GM18873 (cell line): Measurements from ENCODE around the gene ADAR.

Source experiments
- ATAC-seq: cut with Tn5 transposase; IDR thresholded peaks from one replicate; pipeline ENCODE4 v1.9.1; 2021; ENCODE audit warnings: mild to moderate bottlenecking, moderate library complexity, moderate number of reproducible peaks; ENCODE audit not compliant: unreplicated experiment, low FRiP score

ADAR gene

DNA sequence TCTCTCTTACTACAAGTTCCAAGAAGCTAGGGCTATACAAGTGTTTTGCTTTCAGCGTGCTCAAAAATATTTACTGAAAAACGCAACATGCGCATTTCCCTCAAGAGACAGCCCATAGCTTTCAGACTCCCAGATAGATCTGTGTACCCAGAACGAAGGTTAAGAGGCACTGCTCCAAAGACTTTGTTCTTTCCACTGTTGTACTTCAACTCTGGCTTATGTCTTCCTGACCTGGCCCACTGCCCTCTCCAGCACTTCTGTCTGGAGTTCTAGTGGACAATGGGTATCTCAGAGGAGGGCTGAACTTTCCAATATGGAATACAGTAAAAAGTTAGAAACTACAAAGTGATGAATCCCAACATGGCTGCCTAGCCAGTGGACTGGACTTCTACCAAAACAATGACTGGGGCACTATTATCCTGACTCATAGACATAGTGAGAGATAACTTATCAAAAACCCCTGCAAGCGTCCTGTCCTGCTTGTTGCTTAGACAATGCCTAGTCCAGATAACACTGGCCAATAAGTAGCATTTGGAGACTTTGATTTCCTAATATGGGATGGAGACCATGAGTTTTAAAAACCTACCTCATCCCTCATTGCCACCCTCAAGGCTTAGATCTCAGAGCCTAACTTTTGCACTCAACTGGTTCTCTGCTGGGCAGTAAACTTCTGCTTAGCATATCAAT lies 8.8 kb upstream of the ADAR start:
- ATAC-seq: no peak

DNA sequence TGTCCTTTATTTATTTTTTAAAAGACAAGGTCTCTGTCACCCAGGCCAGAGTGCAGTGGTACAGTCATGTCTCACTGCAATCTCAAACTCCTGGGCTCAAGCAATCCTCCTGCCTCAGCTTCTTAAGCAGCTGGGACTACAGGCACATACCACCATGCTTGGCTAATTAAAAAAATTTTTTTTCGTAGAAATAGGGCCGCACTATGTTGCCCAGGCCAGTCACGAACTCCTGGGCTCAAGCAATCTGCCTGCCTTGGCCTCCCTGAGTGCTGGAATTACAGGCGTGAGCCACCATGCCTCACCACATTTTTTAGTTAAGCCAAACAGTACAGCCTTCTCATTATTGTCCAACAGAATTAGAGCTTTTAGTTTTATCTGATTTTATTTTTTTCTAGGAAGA lies 7.4 kb upstream of the ADAR start:
- no peak for ATAC-seq

DNA sequence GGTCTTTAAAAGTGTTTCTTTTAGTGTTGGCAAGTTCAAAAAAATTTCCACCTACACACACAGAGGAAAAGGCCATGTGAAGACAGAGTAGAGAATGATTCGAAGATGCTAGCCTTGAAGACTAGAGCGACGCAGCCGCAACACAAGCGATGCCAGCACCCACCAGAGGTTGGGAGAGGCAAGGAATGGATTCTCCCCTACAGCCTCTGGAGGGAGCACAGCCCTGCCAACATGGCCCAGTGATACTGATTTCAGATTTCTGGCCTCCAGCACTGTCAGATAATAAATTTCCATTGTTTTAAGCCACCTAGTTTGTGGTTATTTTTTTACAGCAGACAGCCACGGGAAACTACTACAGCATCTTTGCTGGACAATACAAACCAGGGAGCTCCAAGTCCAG lies 6.9 kb upstream of the ADAR start:
- no peak for ATAC-seq

DNA sequence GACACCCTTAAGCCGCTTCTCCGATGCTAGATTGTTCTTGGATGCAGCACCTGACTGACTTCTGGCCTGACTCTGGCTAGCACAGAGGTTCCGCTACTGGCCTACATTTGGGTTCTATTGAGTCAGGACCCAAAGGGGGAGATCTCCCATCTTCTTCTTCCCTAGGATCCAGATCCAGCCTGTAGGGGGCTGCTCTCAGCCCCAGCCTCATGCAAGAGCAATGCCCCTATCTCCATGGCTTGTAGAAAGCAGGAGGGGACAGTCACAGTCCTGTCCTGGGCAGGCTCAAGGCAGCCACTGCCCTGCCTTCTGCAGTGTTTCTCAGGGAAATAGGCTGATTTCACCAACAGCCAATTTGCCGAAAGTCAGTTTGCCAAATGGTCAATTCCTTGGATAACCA lies 6.3 kb upstream of the ADAR start:
- ATAC-seq: no peak

DNA sequence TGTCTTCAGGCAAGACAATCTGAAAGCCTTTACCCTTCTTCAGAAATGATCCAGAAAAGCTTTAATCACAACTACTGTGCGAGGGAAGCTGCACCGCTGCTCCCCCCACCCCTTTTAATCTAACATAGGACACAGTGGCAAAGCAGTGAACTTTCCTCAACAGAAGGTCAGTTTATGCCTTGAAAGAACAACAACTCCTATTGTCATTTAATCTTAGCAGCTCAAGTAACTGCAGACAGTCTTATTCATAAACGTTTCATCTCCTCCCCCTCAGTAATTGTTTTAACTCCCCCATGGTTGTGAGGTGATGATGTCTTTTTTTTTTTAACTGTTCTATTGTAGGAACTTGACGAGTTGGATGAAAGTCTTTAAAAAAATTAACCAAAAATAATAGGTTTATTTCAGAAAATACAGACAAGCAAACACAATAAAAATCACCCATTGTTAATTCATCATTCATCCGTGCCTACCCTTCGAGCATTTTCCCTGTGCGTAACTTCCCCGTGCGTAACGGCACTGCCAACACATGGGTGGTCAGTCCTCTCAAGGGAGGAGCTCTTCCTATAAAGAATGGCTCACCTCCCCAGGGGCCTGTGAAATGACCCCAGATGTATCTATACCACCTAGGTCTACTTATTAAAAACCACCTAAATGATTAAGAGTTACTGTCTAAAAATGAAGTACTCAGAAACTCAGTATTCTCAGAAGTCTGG lies 3.3 kb upstream of the ADAR start:
- ATAC-seq: no peak

DNA sequence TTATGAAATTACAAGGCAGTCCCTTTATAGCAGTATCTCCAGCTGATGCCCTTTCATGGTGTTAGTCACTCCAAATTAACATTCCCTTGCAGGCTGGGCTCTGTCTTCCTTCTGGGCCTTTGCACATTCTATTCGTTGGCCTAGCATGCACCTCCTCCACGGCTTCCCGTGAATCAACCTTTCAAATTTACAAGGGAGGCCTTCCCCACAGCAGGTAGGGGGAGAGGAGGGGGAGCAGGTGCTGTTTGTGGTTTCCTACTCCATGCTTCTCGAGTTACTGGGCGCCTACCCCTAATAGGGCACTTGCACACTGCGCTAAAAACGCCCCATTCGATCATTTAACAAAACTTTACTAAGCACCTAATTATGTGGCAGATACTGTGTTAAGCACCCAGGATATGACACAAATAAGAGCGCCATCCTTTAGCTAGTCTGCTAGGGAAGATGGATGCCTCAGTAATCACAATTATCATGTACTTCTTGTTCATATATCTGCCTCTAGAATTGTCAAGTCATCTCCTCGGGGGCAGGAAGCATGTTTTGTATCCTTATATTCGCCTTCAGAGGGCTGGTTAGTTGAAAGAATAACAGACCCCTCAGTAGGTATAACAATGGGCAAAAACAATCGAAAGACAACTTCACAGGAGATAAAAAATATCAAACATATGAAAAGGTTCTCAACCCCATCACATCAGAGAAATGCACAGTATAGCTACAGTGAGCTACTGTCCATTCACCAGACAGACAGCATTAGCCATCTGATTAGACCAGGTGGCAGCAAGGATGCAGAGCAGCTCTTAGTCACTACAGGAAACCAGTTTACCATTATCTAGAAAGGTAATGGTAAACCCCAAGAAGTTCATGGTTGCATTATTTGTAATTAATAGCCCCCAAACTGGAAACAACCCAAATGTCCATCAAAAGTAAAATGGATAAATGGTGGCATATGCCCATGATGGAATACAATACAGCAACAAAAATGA lies 1.7 kb upstream of the ADAR start:
- no peak for ATAC-seq

DNA sequence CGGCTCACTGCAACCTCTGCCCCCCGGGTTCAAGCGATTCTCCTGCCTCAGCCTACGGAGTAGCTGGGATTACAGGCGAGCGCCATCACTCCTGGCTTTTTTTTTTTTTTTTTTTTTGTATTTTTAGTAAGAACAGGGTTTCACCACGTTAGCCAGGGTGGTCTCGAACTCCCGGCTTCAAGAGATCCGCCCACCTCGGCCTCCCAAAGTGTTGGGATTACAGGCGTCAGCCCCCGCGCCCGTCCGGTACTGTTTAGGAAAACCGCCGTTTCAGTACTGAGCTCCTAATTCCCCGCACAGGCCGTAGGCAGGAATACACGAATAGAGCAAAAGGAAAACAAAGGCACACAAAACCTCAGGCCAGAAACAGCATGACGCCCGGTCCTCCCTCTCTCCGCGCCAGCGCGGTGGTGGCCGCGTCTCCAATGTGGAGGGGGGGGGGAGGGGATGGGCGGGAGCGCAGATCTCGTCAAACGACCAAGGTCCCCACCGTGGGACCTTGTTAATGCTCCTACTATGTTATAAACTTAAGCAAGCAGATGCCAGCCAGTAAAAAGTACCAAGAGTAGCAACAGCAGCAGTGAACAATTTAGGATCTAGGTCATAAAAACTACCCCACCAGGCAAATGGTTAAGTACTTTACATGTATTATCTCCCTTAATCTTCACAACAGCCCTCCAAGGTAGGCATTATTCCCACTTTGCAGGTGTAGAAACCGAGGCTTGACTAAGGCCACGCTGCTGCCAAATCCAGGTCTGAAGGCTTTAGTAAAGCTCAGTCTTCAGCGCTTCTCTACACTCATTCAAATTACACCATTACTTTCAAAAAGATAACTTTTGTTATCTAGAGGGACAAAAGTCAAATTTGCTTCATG lies 648 bp upstream of the ADAR start:
- ATAC-seq: no peak

DNA sequence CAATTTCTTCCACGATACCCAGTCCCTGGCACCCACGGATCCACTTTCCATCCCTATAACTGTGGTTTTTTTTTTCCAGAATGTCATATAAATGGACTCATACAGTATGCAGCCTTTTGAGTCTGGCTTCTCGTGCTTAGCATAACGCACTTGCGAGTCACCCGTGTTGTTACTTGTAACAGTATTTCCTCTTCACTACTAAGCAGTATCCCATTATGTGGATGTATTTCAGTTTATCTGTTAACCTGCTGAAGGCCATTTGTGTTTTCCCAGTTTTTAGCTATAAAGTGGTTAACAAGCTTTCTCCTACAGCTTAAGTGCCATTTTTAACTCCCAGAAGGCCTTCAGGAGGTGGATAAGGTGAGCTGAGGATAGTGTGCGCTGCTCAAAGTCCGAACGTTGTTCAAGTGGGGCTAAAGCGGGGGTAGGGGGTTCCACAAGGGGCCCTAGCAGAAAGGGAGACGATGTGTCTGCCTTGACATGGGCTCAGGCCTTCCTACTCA lies 829 bp downstream of the ADAR start:
- no peak for ATAC-seq

DNA sequence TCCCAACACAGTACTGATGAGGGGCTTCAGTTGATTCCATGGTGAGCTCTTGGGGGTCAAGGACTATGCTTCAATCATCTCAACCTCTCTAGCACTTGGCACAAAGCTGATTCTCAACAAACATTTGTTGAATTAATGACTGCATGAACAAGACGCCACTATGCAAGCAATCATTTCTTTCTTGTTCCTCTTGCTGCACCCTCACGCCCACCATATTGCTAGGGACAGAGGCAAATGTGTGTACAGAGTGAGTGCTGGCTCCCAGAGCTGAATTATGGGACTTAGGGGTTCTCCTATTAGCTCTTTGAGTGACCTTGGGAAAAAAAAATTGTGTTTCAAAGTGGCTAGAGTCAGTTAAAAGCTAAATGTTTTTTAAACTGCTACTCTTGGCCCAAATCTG lies 2.5 kb downstream of the ADAR start:
- ATAC-seq: no peak

DNA sequence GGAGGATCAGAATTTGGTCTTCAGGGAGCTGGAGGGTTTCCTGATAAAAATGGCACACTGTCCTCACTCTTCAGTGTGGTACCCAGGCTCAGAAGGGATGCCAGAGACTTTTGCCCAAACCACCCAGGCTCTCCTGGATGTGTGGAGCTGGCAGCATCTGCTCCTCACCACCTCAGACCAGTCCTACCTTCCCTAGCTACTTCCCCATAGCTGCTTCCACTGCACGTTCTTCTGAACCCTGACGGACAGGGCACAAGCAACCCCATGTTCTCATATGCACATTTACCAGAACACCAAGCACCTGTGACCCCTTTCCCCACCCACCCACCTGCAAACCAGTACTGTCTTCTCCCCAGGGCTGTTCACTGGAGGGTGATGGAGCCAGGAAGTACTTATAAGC lies 4.7 kb downstream of the ADAR start:
- no peak for ATAC-seq

DNA sequence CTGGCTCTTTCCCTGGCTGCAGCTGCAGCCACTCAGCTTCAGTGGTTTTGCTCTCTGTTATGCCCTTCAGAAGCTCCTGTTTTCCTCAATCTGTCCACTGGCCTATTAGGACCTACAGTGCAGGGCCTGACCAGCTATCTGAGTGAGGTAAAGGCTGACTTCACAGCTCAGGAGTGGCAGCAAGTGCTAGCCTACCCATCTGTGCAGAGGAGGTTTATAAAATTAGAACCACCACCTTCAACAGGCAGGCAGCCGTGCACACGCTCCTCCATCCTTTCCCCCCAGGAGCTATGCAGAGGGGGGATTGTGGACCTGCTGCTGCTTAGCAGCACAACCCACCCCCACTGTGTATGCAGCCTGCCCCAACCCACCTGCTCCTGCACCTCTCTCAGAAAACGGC lies 8.3 kb downstream of the ADAR start:
- no peak for ATAC-seq

DNA sequence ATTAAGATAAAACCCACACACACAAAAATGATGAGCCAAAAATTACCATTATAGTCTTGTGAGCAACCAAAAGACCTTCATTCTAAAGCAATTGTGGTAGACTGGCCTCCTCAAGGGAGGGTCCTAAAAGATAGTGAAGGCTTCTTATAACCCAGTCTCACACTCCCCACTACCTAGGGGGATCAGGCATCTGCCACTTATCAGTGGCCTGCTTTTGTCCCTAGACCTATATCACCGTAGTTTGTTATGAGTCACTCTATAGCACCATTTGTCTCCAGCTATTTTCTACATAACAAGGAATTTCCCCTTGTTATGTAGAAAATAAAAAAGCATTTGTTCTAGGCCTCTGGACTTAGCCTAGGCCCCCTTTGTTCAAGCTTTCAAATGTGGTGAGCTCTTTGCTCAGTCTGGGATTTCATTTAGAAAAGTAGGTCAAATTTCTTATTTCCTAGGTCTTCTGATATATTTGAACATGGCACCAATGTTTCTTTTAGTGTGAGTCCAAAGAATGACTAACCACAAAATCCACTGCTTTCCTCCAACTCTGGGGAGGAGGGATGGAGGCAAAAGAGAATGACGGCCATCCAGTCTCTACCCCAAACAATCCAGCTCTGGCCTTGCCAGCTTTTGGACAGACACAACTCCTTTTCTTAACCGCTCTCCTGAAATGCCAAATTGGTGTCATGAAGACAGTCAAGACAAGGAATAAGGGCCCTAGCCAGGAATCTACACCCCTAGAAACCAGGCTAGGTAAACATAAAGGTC lies 8.9 kb downstream of the ADAR start:
- no peak for ATAC-seq

DNA sequence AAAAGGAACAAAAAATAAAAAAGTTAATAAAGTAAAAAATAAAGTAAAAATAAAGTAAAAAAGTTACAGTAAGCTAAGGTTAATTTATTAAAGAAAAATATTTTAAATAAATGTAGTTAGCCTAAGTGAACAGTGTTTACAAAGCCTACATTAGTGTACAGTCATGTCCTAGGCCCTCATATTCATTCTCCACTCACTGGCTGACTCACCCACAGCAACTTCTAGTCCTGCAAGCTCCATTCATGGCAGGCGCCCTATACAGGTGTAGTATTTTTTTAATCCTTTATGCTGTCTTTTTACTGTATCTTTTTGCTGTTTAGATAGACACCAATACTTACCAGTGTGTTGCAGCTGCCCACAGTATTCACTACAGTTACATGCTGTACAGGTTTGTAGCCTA lies 12.4 kb downstream of the ADAR start:
- ATAC-seq: no peak

DNA sequence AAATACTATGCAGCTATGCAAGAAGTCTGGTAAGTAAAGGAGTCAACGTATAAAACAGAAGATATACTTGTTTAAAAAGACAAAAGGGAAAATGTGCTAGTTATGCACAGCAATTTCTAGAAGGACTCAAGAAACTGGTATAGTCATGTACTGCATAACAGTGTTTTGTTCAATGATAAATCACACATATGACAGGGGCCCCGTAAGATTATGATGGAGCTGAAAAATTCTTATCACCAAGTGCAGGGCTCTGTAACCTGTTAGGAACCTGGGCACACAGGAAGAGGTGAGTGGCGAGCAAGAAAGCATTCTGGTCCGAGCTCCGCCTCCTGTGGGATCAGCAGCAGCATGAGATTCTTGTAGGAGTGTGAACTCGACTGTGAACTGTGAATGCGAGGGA lies 13.2 kb downstream of the ADAR start:
- no peak for ATAC-seq

DNA sequence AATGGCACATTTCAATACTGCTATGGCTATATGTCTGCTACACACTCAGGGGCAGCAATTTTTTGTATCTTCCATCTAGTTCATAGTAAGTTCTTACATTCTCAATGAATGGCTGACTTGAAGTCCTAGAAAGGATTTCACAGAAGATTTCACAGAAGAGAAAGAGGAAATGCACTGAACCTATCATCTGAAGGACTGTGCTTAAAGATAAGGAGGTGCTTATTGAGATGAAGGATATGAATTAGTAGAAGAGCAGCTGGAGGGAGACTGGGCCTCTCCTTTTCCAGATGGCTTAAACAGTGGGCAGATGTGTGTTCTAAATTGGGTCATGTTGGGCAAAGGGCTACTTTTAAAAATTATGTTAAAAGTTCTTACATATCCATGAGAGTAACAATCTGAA lies 14.6 kb downstream of the ADAR start:
- ATAC-seq: no peak

DNA sequence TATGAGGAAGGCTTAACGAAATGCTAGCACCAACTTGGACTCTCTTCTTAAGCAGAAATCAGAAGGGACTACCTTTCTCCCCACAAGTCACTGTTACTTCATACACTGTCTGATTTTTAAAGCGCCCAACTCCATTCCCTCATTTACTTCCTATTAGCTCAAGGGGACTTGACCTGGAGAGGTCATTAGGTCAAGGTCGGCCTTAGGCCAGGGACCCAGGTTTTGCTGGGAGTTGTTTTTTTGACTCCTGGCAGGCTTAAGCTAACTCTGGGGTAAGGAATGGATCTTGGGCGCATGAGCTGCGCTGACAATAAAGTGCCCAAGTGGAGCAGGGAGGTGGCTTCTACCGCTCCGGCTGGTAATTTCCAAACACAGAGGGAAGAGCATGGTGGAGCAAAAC lies 16.8 kb downstream of the ADAR start:
- no peak for ATAC-seq

DNA sequence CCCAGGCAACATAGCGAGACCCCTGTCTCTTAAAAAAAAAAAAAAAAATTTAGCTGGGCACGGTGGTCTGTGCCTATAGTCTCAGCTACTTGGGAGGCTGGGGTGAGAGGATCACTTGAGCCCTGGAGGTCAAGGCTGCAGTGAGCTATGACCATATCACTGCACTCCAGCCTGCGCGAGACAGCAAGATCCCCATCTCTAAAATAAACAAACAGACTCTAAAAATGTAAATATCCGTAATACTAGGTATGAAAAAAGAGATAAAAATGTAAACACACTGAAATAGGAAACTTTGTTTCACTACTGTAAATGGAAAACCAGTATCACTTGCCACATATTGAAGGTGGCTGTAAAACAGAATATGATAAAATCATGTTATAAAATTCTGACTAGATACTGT lies 17.2 kb downstream of the ADAR start:
- no peak for ATAC-seq

DNA sequence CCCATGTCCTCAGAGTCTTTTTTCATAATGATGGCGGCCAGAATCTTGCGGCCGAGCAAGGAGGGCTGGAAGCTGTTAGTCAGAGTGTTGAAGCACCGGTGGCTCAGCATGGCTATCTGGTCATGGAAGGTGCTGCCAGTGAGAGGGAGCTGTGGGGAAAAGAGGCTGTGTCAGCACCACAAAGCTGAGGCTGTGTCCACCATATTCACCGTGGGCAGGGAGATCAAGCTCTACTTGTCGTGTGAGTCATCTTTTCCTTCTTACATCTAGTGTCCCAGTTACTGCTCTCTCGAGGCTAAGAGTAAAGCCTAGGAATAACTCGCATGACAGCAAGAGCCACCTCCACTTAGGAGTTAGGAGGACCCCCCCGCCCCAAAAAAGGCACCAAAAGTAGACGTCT lies 18.2 kb downstream of the ADAR start:
- ATAC-seq: no peak

DNA sequence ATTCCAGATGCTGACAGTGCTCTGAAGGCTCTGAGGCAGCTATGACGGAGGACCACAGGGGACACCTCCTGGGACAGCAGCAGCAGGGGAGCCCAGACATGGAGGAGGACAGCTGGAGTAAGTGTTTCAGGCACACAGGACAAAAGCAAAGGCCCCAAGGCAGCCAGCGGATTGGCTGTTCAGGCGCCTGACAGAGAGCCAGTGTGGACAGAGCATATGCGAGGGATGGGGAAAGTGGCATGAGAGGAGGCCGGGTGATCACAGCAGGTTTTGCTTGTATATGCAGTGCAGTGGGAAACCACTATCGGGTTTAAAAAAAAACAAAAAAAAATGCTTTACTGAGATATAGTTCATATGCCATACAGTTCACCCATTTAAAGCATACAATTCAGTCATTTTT lies 21.3 kb downstream of the ADAR start:
- no peak for ATAC-seq
